Spleen (tissue), 11 donors: Measurements from ENCODE around the gene AIMP1. TPM values are rescaled to one million over a fixed set of nuclear protein-coding genes. Genes with fewer than 3 reads are reported as not detected.

ENCODE experiments used
- DNase-seq: peaks from one replicate; pipeline ENCODE4 v3.0.0-alpha.2; 2020
- H3K27ac ChIP-seq, 8 donors: fragments of 200-600 bp; sonication (generic) in 7 of 8; 1 replicate in 4 of 8; 2 replicates in 4 of 8; pipeline versions ENCODE4 v1.5.0 to v1.8.0; 2016 to 2021; ENCODE audit warnings: inconsistent platforms in 4 of 8, mild to moderate bottlenecking in 4 of 8, moderate library complexity in 1 of 8
- H3K27me3 ChIP-seq, 7 donors: fragments of 200-600 bp; sonication (generic) in 6 of 7; replicated peaks in 1 of 7; 1 replicate in 4 of 7; 2 replicates in 3 of 7; pipeline versions ENCODE4 v1.5.0 to v1.8.0; 2016 to 2021; ENCODE audit warnings: inconsistent platforms in 3 of 7, mild to moderate bottlenecking in 1 of 7
- H3K36me3 ChIP-seq, 6 donors: fragments of 200-600 bp; sonication (generic) in 5 of 6; 1 replicate in 4 of 6; 2 replicates in 2 of 6; pipeline versions ENCODE4 v1.5.0 to v1.8.0; 2016 to 2021; ENCODE audit warnings: inconsistent platforms in 2 of 6
- H3K4me1 ChIP-seq, 6 donors: fragments of 200-600 bp; sonication (generic) in 5 of 6; 1 replicate in 3 of 6; 2 replicates in 3 of 6; pipeline versions ENCODE4 v1.5.0 to v1.8.0; 2016 to 2021; ENCODE audit warnings: inconsistent platforms in 3 of 6
- H3K4me3 ChIP-seq, 8 donors: fragments of 200-600 bp; sonication (generic) in 7 of 8; 1 replicate in 4 of 8; 2 replicates in 4 of 8; pipeline versions ENCODE4 v1.5.0 to v1.8.0; 2016 to 2021; ENCODE audit warnings: inconsistent platforms in 4 of 8, mild to moderate bottlenecking in 4 of 8, moderate library complexity in 2 of 8
- H3K9me3 ChIP-seq, 8 donors: fragments of 200-600 bp; sonication (generic) in 7 of 8; 1 replicate in 4 of 8; 2 replicates in 4 of 8; pipeline versions ENCODE4 v1.5.0 to v1.8.0; 2016 to 2021; ENCODE audit warnings: inconsistent platforms in 4 of 8
- CTCF ChIP-seq, 11 experiments: fragments of 200-600 bp in 7 of 11; fragments of 450-650 bp in 4 of 11; sonication (generic) in 4 of 11; IDR thresholded peaks in 8 of 11; conservative IDR thresholded peaks in 3 of 11; 1 replicate in 7 of 11; 2 replicates in 4 of 11; pipeline versions ENCODE4 v1.4.0 to v1.8.0; 2016 to 2021; ENCODE audit warnings: antibody characterized with exemption in 11 of 11, inconsistent platforms in 4 of 11, mild to moderate bottlenecking in 1 of 11
- POLR2A ChIP-seq, 3 donors: fragments of 450-650 bp; IDR thresholded peaks; one replicate each; pipeline ENCODE4 v1.5.1; 2017; ENCODE audit warnings: antibody characterized with exemption in 3 of 3, mild to moderate bottlenecking in 1 of 3
- POLR2AphosphoS5 ChIP-seq, 3 donors: sonication (generic); formaldehyde crosslinking; IDR thresholded peaks; one replicate each; pipeline ENCODE4 v1.5.1; 2017; ENCODE audit warnings: antibody characterized with exemption in 3 of 3
- WGBS, 5 donors: extraction: QIAGEN DNeasy Blood & Tissue Kit in 3 of 5; methylation state at CpG; one replicate each; pipeline versions ENCODE4 v1.1.5 to v1.1.7; 2013 to 2018; 5-methylcytosine and 5-hydroxymethylcytosine counted together
- intact Hi-C: fragments of 100-400 bp; cut with DNase I; formaldehyde crosslinking; loops from one replicate; pipeline ENCODE4 v1.15.0; 2023; ENCODE audit warnings: low total_unique reads
- polyA plus RNA-seq, 3 donors: library from polyadenylated mRNA; stranded (reverse); fragments of 200-250 nt; gene quantifications; one replicate each; pipeline ENCODE4 v1.2.1, GENCODE V29; 2013
- total RNA-seq, 7 donors: library from RNA; depleted of rRNA in 3 of 7; stranded (reverse); fragments of >200 nt in 3 of 7; fragmentation: NEBNext Ultra II Directional in 4 of 7; extraction: Animal tissue kit (Norgen Biotek cat#: 25700) in 4 of 7; gene quantifications; one replicate each; pipeline versions ENCODE4 v1.1.0 to v1.2.1, GENCODE V29; 2016 to 2021
- donor health status: healthy with polysubstance abuse.
- donor health status: DM: no; HTN: no; CAD: no; lungs with moderate emphysema.
- donor health status: DM: no; HTN: no; CAD: no.
- donor health status: Bipolar disorder and iron deficiency.
- donor health status: healthy.
- donor health status: DM: no; HTN: no; CAD: no.
- donor health status: DM: yes; HTN: yes; CAD: no.

AIMP1 gene
- total and polyA plus RNA-seq, 10 donors: 15.8 to 43.1 (median 29.2) TPM

- Histone ChIP-seq H3K27ac (no peak overlapping the region), H3K4me3 (no peak overlapping the region), H3K9me3 (no peaks in the 10 kb centered on the region), H3K36me3 (no peaks in the 10 kb centered on the region), H3K4me1 (no peaks in the 10 kb centered on the region), H3K27me3 (peaks cover 0 to 10% (median 0%) of the 10 kb centered on the region in 7 donors)
- TF ChIP-seq POLR2AphosphoS5 (IDR thresholded peaks at IDR 0.05) (no peak), POLR2A (IDR thresholded peaks at IDR 0.05) (no peak), CTCF (IDR thresholded peaks at IDR 0.05 in 8 of 11, conservative IDR thresholded peaks at IDR 0.05 in 3 of 11) (no peak)
- intact Hi-C loops: no loop called here
- DNase-seq: no peak
Observed at GRCh38 chr4:106366026-106366425, 49.7 kb downstream of the AIMP1 start.

GRCh38 chr4:106367072-106367471 lies 50.7 kb downstream of the AIMP1 start:
- Histone ChIP-seq H3K27me3 (peaks cover 0 to 10% (median 0%) of the 10 kb centered on the region in 7 donors), H3K36me3 (no peaks in the 10 kb centered on the region), H3K27ac (no peak overlapping the region), H3K4me3 (no peak overlapping the region), H3K9me3 (no peaks in the 10 kb centered on the region), H3K4me1 (no peaks in the 10 kb centered on the region)
- intact Hi-C loops: no loop called here
- DNase-seq: no peak
- no peak for TF ChIP-seq POLR2AphosphoS5 (IDR thresholded peaks at IDR 0.05)
- no peak for TF ChIP-seq POLR2A (IDR thresholded peaks at IDR 0.05)
- 85 to 95% (median 92%) methylated on average over 5 of the region's 5 CpGs for WGBS, 5 donors

- intact Hi-C loops: no loop called here
- H3K27ac ChIP-seq: no peak within 1 kb of the TSS
- no peaks in the 10 kb centered on the region for H3K9me3 ChIP-seq
- H3K36me3 ChIP-seq: no peaks in the 10 kb centered on the region
- WGBS, 5 donors: 78 to 89% (median 89%) methylated on average over 5 of the region's 5 CpGs
- H3K4me1 ChIP-seq: no peaks in the 10 kb centered on the region
- no peak for TF ChIP-seq CTCF (IDR thresholded peaks at IDR 0.05 in 8 of 11, conservative IDR thresholded peaks at IDR 0.05 in 3 of 11)
- TF ChIP-seq POLR2A (IDR thresholded peaks at IDR 0.05): no peak
- no peak for TF ChIP-seq POLR2AphosphoS5 (IDR thresholded peaks at IDR 0.05)
- no peak for DNase-seq
- H3K27me3 ChIP-seq: peaks cover 0 to 10% (median 0%) of the 10 kb centered on the region in 7 donors
- H3K4me3 ChIP-seq: no peak within 1 kb of the TSS
Observed at GRCh38 chr4:106368678-106369077, 52.3 kb downstream of the AIMP1 start, which contains the start of gene GIMD1. Gene GIMD1, minus strand, starts transcription at chr4:106368778. Its CDS starts 1,343 bp downstream, at chr4:106367435.

GRCh38 chr4:106369456-106370060 lies 53.2 kb downstream of the AIMP1 start:
- H3K9me3 ChIP-seq: no peaks in the 10 kb centered on the region
- peak in 6 of 11 experiments; percentile 13 to 47 (median 28) for TF ChIP-seq CTCF (IDR thresholded peaks at IDR 0.05 in 8 of 11, conservative IDR thresholded peaks at IDR 0.05 in 3 of 11)
- TF ChIP-seq POLR2A (IDR thresholded peaks at IDR 0.05): no peak
- H3K27ac ChIP-seq: no peak overlapping the region
- H3K4me3 ChIP-seq: no peak overlapping the region
- intact Hi-C loops: no loop called here
- no peaks in the 10 kb centered on the region for H3K4me1 ChIP-seq
- 24 to 32% (median 30%) methylated on average over 6 of the region's 6 CpGs for WGBS, 5 donors
- no peak for DNase-seq
- H3K27me3 ChIP-seq: peaks cover 0 to 10% (median 0%) of the 10 kb centered on the region in 7 donors
- no peaks in the 10 kb centered on the region for H3K36me3 ChIP-seq
